ENCODE data around the gene TMEM72. TPM values are rescaled to one million over a fixed set of nuclear protein-coding genes. Genes with fewer than 3 reads are reported as not detected.
A peak's percentile ranks its signal among the peaks of the same experiment; 100 is the strongest.

Gene TMEM72
- total RNA-seq, 1 experiment from 2014 or later = not detected

DNA sequence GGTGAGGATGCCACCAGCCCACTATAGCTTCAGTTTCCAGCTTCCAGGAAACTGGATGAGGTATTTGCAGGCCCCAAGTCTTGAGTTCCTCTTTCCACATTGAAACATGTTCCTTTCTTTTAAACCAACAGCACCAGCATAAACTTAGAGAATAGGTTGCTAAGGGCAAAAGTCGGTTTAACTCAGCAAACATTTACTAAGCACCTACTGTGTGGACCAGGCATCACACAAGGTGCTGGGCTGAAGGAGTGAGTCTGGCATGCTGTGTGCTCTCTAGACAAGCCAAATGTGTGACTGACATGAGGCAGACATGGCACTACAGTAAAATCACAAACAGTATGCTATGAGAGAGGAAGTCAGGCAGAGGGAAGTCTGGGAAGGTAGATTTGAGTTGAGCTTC, 37.5 kb downstream of the TMEM72 start:
- no peak overlapping the region for H2BK15ac ChIP-seq (ENCODE audit: low read depth, low read length)
- Mint-ChIP-seq H3K9me3 (peaks cover 13 to 20% of the 10 kb centered on the region in 2 experiments), H3K4me3 (no peak overlapping the region), H3K27ac (no peak overlapping the region), H3K36me3 (ENCODE audit: insufficient read depth in 1 of 3, low read depth in 3 of 3) (peaks cover 2 to 29% (median 10%) of the 10 kb centered on the region in 3 experiments; a peak in 5 of 7 replicates), H3K27me3 (ENCODE audit: low read depth) (peaks cover 4% of the 10 kb centered on the region), H3K4me1 (peaks cover 29 to 30% of the 10 kb centered on the region in 2 experiments)
- no peaks in the 10 kb centered on the region for H3K27me3 ChIP-seq (ENCODE audit: insufficient read depth, low read length)
- no peak overlapping the region for H3K23ac ChIP-seq (ENCODE audit: insufficient read length, low read depth, low read length)
- H3K79me2 ChIP-seq (ENCODE audit: insufficient read depth, low read length) = no peaks in the 10 kb centered on the region
- no peaks in the 10 kb centered on the region for H3K79me1 ChIP-seq (ENCODE audit: insufficient read depth, low read depth, low read length, poor library complexity, severe bottlenecking)
- H3K18ac ChIP-seq (ENCODE audit: insufficient read length, low read depth, low read length) = no peak overlapping the region
- no peak overlapping the region for H2BK5ac ChIP-seq (ENCODE audit: insufficient read length, low read length)
- no peaks in the 10 kb centered on the region for H3K23me2 ChIP-seq (ENCODE audit: insufficient read length, low read depth, low read length, poor library complexity, severe bottlenecking)
- H3K4ac ChIP-seq (ENCODE audit: low read depth, low read length) = no peak overlapping the region
- H3K9ac ChIP-seq (ENCODE audit: extremely low read depth, insufficient read length, low read length) = no peak overlapping the region
- H3K14ac ChIP-seq (ENCODE audit: insufficient read depth, low read length) = no peak overlapping the region
- no peaks in the 10 kb centered on the region for H4K20me1 ChIP-seq (ENCODE audit: control insufficient read depth, insufficient read depth, insufficient read length)
- no peak overlapping the region for H3K4me2 ChIP-seq (ENCODE audit: insufficient read depth, insufficient read length, low read length)
- WGBS (ENCODE audit: extremely low coverage, insufficient read length, low lambda C conversion rate) = no CpG with 5 or more reads among the region's 1 CpG
- H3K4me1 ChIP-seq (ENCODE audit: insufficient read depth, low read length) = peaks cover 7% of the 10 kb centered on the region
- peaks cover 10% of the 10 kb centered on the region for H3K9me3 ChIP-seq (ENCODE audit: control insufficient read depth, low read depth, low read length)
- peak; percentile 5 for DNase-seq
- no peak overlapping the region for H3K56ac ChIP-seq (ENCODE audit: insufficient read length, low read depth, low read length)
- H3T11ph ChIP-seq (ENCODE audit: low read length) = no peak overlapping the region
- H2AFZ ChIP-seq (ENCODE audit: low read length) = no peak overlapping the region
- H4K5ac ChIP-seq (ENCODE audit: insufficient read length, low read depth, low read length) = no peak overlapping the region
- no peak overlapping the region for H2BK12ac ChIP-seq (ENCODE audit: insufficient read length, low read depth, low read length)
- no peak overlapping the region for H2AK5ac ChIP-seq (ENCODE audit: insufficient read length, low read length)
- no peak overlapping the region for H4K91ac ChIP-seq (ENCODE audit: insufficient read length, low read depth, low read length)
- no peak overlapping the region for H2BK20ac ChIP-seq (ENCODE audit: low read depth, low read length, poor library complexity, severe bottlenecking)
- H4K8ac ChIP-seq (replicated peaks; ENCODE audit: insufficient read length, low read depth, low read length) = no peak overlapping the region
- H3K27ac ChIP-seq (ENCODE audit: insufficient read length, low read depth, low read length) = no peak overlapping the region
- H2BK120ac ChIP-seq (ENCODE audit: low read depth, low read length, poor library complexity, severe bottlenecking) = no peak overlapping the region
- TF ChIP-seq, protein P1, sequence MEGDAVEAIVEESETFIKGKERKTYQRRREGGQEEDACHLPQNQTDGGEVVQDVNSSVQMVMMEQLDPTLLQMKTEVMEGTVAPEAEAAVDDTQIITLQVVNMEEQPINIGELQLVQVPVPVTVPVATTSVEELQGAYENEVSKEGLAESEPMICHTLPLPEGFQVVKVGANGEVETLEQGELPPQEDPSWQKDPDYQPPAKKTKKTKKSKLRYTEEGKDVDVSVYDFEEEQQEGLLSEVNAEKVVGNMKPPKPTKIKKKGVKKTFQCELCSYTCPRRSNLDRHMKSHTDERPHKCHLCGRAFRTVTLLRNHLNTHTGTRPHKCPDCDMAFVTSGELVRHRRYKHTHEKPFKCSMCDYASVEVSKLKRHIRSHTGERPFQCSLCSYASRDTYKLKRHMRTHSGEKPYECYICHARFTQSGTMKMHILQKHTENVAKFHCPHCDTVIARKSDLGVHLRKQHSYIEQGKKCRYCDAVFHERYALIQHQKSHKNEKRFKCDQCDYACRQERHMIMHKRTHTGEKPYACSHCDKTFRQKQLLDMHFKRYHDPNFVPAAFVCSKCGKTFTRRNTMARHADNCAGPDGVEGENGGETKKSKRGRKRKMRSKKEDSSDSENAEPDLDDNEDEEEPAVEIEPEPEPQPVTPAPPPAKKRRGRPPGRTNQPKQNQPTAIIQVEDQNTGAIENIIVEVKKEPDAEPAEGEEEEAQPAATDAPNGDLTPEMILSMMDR (conservative IDR thresholded peaks at IDR 0.05) = no peak

Data from H9 (cell line).